Activated T-helper 1 cell treated with anti-CD3 and anti-CD28 coated beads, Interleukin-2, amount 50 U/mL, for 16 hours (primary cell): ENCODE data around the gene TCF15.
"Not testable (repeated sequence)": the region's sequence is repeated elsewhere in the genome, so short reads cannot be mapped to it uniquely, and the experiment has no call there.

Source experiments
- DNase-seq, 2 donors: peaks; one replicate each; pipeline ENCODE4 v3.0.0-alpha.2; 2020; ENCODE audit warnings: low read depth in 1 of 2, low spot score in 1 of 2

TCF15 gene

GRCh38 chr20:642398-643174 lies 32.5 kb upstream of the TCF15 start:
- DNase-seq: no peak

- DNase-seq: not testable (repeated sequence)
These were observed 31.9 kb upstream of the TCF15 start for GRCh38 chr20:642013-642397.

- DNase-seq: no peak
These were observed 31.4 kb upstream of the TCF15 start for GRCh38 chr20:641516-641875.

GRCh38 chr20:640674-641515 lies 30.8 kb upstream of the TCF15 start:
- no peak for DNase-seq

- DNase-seq: no peak
These were observed 28.5 kb upstream of the TCF15 start for GRCh38 chr20:638579-638978.

- no peak for DNase-seq
These were observed 27.4 kb upstream of the TCF15 start for GRCh38 chr20:637559-637958.

GRCh38 chr20:635893-636338 lies 25.8 kb upstream of the TCF15 start:
- no peak for DNase-seq

- no peak for DNase-seq
These were observed 25.2 kb upstream of the TCF15 start for GRCh38 chr20:635028-635892.

- no peak for DNase-seq
These were observed 24.2 kb upstream of the TCF15 start for GRCh38 chr20:634148-634925.

- no peak for DNase-seq
These were observed 21.0 kb upstream of the TCF15 start for GRCh38 chr20:631101-631500.

- no peak for DNase-seq
These were observed 16.5 kb upstream of the TCF15 start for GRCh38 chr20:626579-626978.

GRCh38 chr20:625360-625932 lies 15.3 kb upstream of the TCF15 start:
- DNase-seq: no peak

- DNase-seq: no peak
These were observed 13.6 kb upstream of the TCF15 start for GRCh38 chr20:623704-624103.

- no peak for DNase-seq
These were observed 12.9 kb upstream of the TCF15 start for GRCh38 chr20:623021-623420.

- no peak for DNase-seq
These were observed 12.1 kb upstream of the TCF15 start for GRCh38 chr20:622161-622560.

- DNase-seq: no peak
These were observed 11.1 kb upstream of the TCF15 start for GRCh38 chr20:621125-621756.

GRCh38 chr20:620246-620645 lies 10.1 kb upstream of the TCF15 start:
- DNase-seq: no peak

- no peak for DNase-seq
These were observed 8.9 kb upstream of the TCF15 start for GRCh38 chr20:618980-619379.

- DNase-seq: no peak
These were observed 8.0 kb upstream of the TCF15 start for GRCh38 chr20:617934-618690.
